Vagina (tissue), 2 donors: Measurements from ENCODE around the gene KRT7. TPM values are rescaled to one million over a fixed set of nuclear protein-coding genes. Genes with fewer than 3 reads are reported as not detected.

ENCODE experiments used
- DNase-seq, 2 donors: peaks; one replicate each; pipeline ENCODE4 v3.0.0-alpha.2; 2017; ENCODE audit errors: extremely low spot score in 2 of 2
- H3K27ac ChIP-seq: fragments of 200-600 bp; sonication (generic); one replicate; pipeline ENCODE4 v1.5.1; 2019
- H3K27me3 ChIP-seq: fragments of 200-600 bp; sonication (generic); one replicate; pipeline ENCODE4 v1.5.1; 2019
- H3K36me3 ChIP-seq, 2 donors: fragments of 200-600 bp; sonication (generic); one replicate each; pipeline ENCODE4 v1.5.1; 2017 to 2019
- H3K4me1 ChIP-seq: fragments of 200-600 bp; sonication (generic); one replicate; pipeline ENCODE4 v1.5.1; 2019
- H3K4me3 ChIP-seq, 2 donors: fragments of 200-600 bp; sonication (generic); 1 replicate in 1 of 2; 2 replicates in 1 of 2; pipeline ENCODE4 v1.5.1; 2016 to 2019
- H3K9me3 ChIP-seq: fragments of 200-600 bp; sonication (generic); one replicate; pipeline ENCODE4 v1.5.1; 2019
- CTCF ChIP-seq, 3 experiments: fragments of 450-650 bp in 2 of 3; fragments of 200-600 bp in 1 of 3; sonication (generic) in 1 of 3; IDR thresholded peaks; one replicate each; pipeline ENCODE4 v1.5.1; 2017 to 2019; ENCODE audit warnings: antibody characterized with exemption in 3 of 3, mild to moderate bottlenecking in 2 of 3, moderate library complexity in 2 of 3
- POLR2A ChIP-seq, 2 donors: fragments of 450-650 bp; IDR thresholded peaks; one replicate each; pipeline ENCODE4 v1.6.1; 2017; ENCODE audit warnings: antibody characterized with exemption in 2 of 2, mild to moderate bottlenecking in 2 of 2, moderate library complexity in 2 of 2
- POLR2AphosphoS5 ChIP-seq, 2 donors: sonication (generic); formaldehyde crosslinking; IDR thresholded peaks; one replicate each; pipeline ENCODE4 v1.9.0; 2017; ENCODE audit warnings: antibody characterized with exemption in 2 of 2, mild to moderate bottlenecking in 2 of 2, low read depth in 1 of 2; ENCODE audit not compliant: insufficient read depth in 1 of 2
- intact Hi-C: fragments of 100-400 bp; cut with DNase I; formaldehyde crosslinking; loops from one replicate; pipeline ENCODE4 v1.15.1; 2023
- total RNA-seq: library from RNA; depleted of rRNA; stranded (reverse); fragments of >200 nt; gene quantifications from one replicate; pipeline ENCODE4 v1.2.3, GENCODE V29; 2016

Gene KRT7
- total RNA-seq, 1 donor from 2014 or later = 7.6 TPM

- Histone ChIP-seq H3K27me3 (no peaks in the 10 kb centered on the region), H3K9me3 (no peaks in the 10 kb centered on the region), H3K4me3 (no peak overlapping the region), H3K27ac (no peak overlapping the region), H3K4me1 (peaks cover 60% of the 10 kb centered on the region), H3K36me3 (no peaks in the 10 kb centered on the region)
- intact Hi-C loops = no loop called here
- DNase-seq = no peak
- TF ChIP-seq POLR2A (IDR thresholded peaks at IDR 0.05) = no peak
- no peak for TF ChIP-seq CTCF (IDR thresholded peaks at IDR 0.05)
- no peak for TF ChIP-seq POLR2AphosphoS5 (IDR thresholded peaks at IDR 0.05; ENCODE audit: insufficient read depth in 1 of 2, low read depth in 1 of 2)
Measured at GRCh38 chr12:52195065-52195730, 37.8 kb upstream of the KRT7 start.

- peaks cover 52% of the 10 kb centered on the region for H3K4me1 ChIP-seq
- intact Hi-C loops = no loop called here
- TF ChIP-seq POLR2AphosphoS5 (IDR thresholded peaks at IDR 0.05; ENCODE audit: insufficient read depth in 1 of 2, low read depth in 1 of 2) = no peak
- TF ChIP-seq CTCF (IDR thresholded peaks at IDR 0.05) = no peak
- TF ChIP-seq POLR2A (IDR thresholded peaks at IDR 0.05) = no peak
- no peak for DNase-seq
- no peak overlapping the region for H3K4me3 ChIP-seq
- H3K36me3 ChIP-seq = no peaks in the 10 kb centered on the region
- H3K9me3 ChIP-seq = no peaks in the 10 kb centered on the region
- no peak overlapping the region for H3K27ac ChIP-seq
- no peaks in the 10 kb centered on the region for H3K27me3 ChIP-seq
Measured at GRCh38 chr12:52197371-52198231, 35.4 kb upstream of the KRT7 start.

- intact Hi-C loops = no loop called here
- no peak overlapping the region for H3K27ac ChIP-seq
- H3K4me1 ChIP-seq = peaks cover 47% of the 10 kb centered on the region
Measured at GRCh38 chr12:52198454-52199215, 34.4 kb upstream of the KRT7 start.

GRCh38 chr12:52199294-52199919, 33.6 kb upstream of the KRT7 start:
- Histone ChIP-seq H3K27me3 (no peaks in the 10 kb centered on the region), H3K27ac (no peak overlapping the region), H3K4me1 (peaks cover 39% of the 10 kb centered on the region), H3K9me3 (no peaks in the 10 kb centered on the region), H3K36me3 (no peaks in the 10 kb centered on the region), H3K4me3 (no peak overlapping the region)
- DNase-seq = no peak
- TF ChIP-seq POLR2AphosphoS5 (IDR thresholded peaks at IDR 0.05; ENCODE audit: insufficient read depth in 1 of 2, low read depth in 1 of 2) (no peak), CTCF (IDR thresholded peaks at IDR 0.05) (no peak), POLR2A (IDR thresholded peaks at IDR 0.05) (no peak)
- intact Hi-C loops = no loop called here

More at GRCh38 chr12:52198454-52199215, 34.4 kb upstream of the KRT7 start:
- Histone ChIP-seq H3K9me3 (no peaks in the 10 kb centered on the region), H3K4me3 (no peak overlapping the region), H3K27me3 (no peaks in the 10 kb centered on the region), H3K36me3 (no peaks in the 10 kb centered on the region)
- TF ChIP-seq POLR2A (IDR thresholded peaks at IDR 0.05) = no peak
- no peak for TF ChIP-seq POLR2AphosphoS5 (IDR thresholded peaks at IDR 0.05; ENCODE audit: insufficient read depth in 1 of 2, low read depth in 1 of 2)
- no peak for TF ChIP-seq CTCF (IDR thresholded peaks at IDR 0.05)
- DNase-seq = no peak
